Peyer's patch (tissue), 4 donors: ENCODE results near the gene CNTNAP2. TPM values are rescaled to one million over a fixed set of nuclear protein-coding genes. Genes with fewer than 3 reads are reported as not detected.

Experiments used
- DNase-seq, 3 donors: peaks; one replicate each; pipeline ENCODE4 v3.0.0-alpha.2; 2017 to 2019
- H3K27ac ChIP-seq, 4 donors: fragments of 200-600 bp; sonication (generic); one replicate each; pipeline ENCODE4 v1.5.1; 2016 to 2019
- H3K27me3 ChIP-seq, 2 donors: fragments of 200-600 bp; sonication (generic); one replicate each; pipeline ENCODE4 v1.5.1; 2019
- H3K36me3 ChIP-seq, 3 donors: fragments of 200-600 bp; sonication (generic); one replicate each; pipeline ENCODE4 v1.5.1; 2016 to 2019
- H3K4me1 ChIP-seq, 4 donors: fragments of 200-600 bp; sonication (generic); one replicate each; pipeline ENCODE4 v1.5.1; 2016 to 2019
- H3K4me3 ChIP-seq, 4 donors: fragments of 200-600 bp; sonication (generic); 1 replicate in 3 of 4; 2 replicates in 1 of 4; pipeline ENCODE4 v1.5.1; 2016 to 2019; ENCODE audit warnings: mild to moderate bottlenecking in 1 of 4
- H3K9me3 ChIP-seq, 4 donors: fragments of 200-600 bp; sonication (generic); one replicate each; pipeline ENCODE4 v1.5.1; 2016 to 2019; ENCODE audit warnings: mild to moderate bottlenecking in 1 of 4
- CTCF ChIP-seq, 6 experiments: fragments of 450-650 bp in 4 of 6; fragments of 200-600 bp in 2 of 6; sonication (generic) in 1 of 6; IDR thresholded peaks; one replicate each; pipeline ENCODE4 v1.5.1; 2017 to 2019; ENCODE audit warnings: antibody characterized with exemption in 6 of 6, mild to moderate bottlenecking in 3 of 6, moderate library complexity in 1 of 6
- POLR2A ChIP-seq, 2 donors: fragments of 450-650 bp; IDR thresholded peaks; one replicate each; pipeline ENCODE4 v1.5.1; 2017; ENCODE audit warnings: antibody characterized with exemption in 2 of 2, mild to moderate bottlenecking in 2 of 2, moderate library complexity in 2 of 2
- total RNA-seq, 4 donors: library from RNA; depleted of rRNA; stranded (reverse); fragments of >200 nt; gene quantifications; one replicate each; pipeline ENCODE4 v1.1.0, GENCODE V29; 2016

Gene CNTNAP2
- total RNA-seq, 4 donors from 2014 or later: 1.5 to 4.9 (median 3.6) TPM

GRCh38 chr7:146249272-146249671, 132.7 kb downstream of the CNTNAP2 start:
- no peak overlapping the region for H3K4me3 ChIP-seq
- DNase-seq: no peak
- TF ChIP-seq CTCF (IDR thresholded peaks at IDR 0.05) (no peak), POLR2A (IDR thresholded peaks at IDR 0.05) (no peak)
- no peaks in the 10 kb centered on the region for H3K4me1 ChIP-seq
- H3K27ac ChIP-seq: no peak overlapping the region
- no peaks in the 10 kb centered on the region for H3K27me3 ChIP-seq
- H3K9me3 ChIP-seq: peaks cover 0 to 2% (median 0%) of the 10 kb centered on the region in 4 donors
- no peaks in the 10 kb centered on the region for H3K36me3 ChIP-seq

GRCh38 chr7:146255609-146256008, 139.0 kb downstream of the CNTNAP2 start:
- H3K4me1 ChIP-seq: no peaks in the 10 kb centered on the region
- no peak overlapping the region for H3K27ac ChIP-seq
- peaks cover 0 to 2% (median 0%) of the 10 kb centered on the region in 4 donors for H3K9me3 ChIP-seq
- TF ChIP-seq POLR2A (IDR thresholded peaks at IDR 0.05) (no peak), CTCF (IDR thresholded peaks at IDR 0.05) (no peak)
- DNase-seq: no peak
- H3K27me3 ChIP-seq: no peaks in the 10 kb centered on the region
- no peaks in the 10 kb centered on the region for H3K36me3 ChIP-seq
- H3K4me3 ChIP-seq: no peak overlapping the region

- no peak overlapping the region for H3K27ac ChIP-seq
- no peak for DNase-seq
- TF ChIP-seq CTCF (IDR thresholded peaks at IDR 0.05) (no peak), POLR2A (IDR thresholded peaks at IDR 0.05) (no peak)
- no peaks in the 10 kb centered on the region for H3K9me3 ChIP-seq
- H3K4me3 ChIP-seq: no peak overlapping the region
- H3K27me3 ChIP-seq: no peaks in the 10 kb centered on the region
- H3K4me1 ChIP-seq: no peaks in the 10 kb centered on the region
- H3K36me3 ChIP-seq: no peaks in the 10 kb centered on the region
These were observed 145.9 kb downstream of the CNTNAP2 start for GRCh38 chr7:146262527-146262926.

GRCh38 chr7:146276888-146277287, 160.3 kb downstream of the CNTNAP2 start:
- H3K4me1 ChIP-seq: no peaks in the 10 kb centered on the region
- H3K36me3 ChIP-seq: no peaks in the 10 kb centered on the region
- TF ChIP-seq POLR2A (IDR thresholded peaks at IDR 0.05) (no peak), CTCF (IDR thresholded peaks at IDR 0.05) (no peak)
- peaks cover 0 to 3% (median 0%) of the 10 kb centered on the region in 4 donors for H3K9me3 ChIP-seq
- no peak overlapping the region for H3K4me3 ChIP-seq
- no peak overlapping the region for H3K27ac ChIP-seq
- no peaks in the 10 kb centered on the region for H3K27me3 ChIP-seq
- no peak for DNase-seq

GRCh38 chr7:146285418-146285817, 168.8 kb downstream of the CNTNAP2 start:
- no peaks in the 10 kb centered on the region for H3K27me3 ChIP-seq
- no peaks in the 10 kb centered on the region for H3K4me1 ChIP-seq
- no peaks in the 10 kb centered on the region for H3K36me3 ChIP-seq
- no peak for TF ChIP-seq CTCF (IDR thresholded peaks at IDR 0.05)
- no peak for TF ChIP-seq POLR2A (IDR thresholded peaks at IDR 0.05)
- no peak overlapping the region for H3K27ac ChIP-seq
- H3K4me3 ChIP-seq: no peak overlapping the region
- H3K9me3 ChIP-seq: no peaks in the 10 kb centered on the region
- no peak for DNase-seq

- no peak for TF ChIP-seq POLR2A (IDR thresholded peaks at IDR 0.05)
- no peak for TF ChIP-seq CTCF (IDR thresholded peaks at IDR 0.05)
- H3K4me1 ChIP-seq: no peaks in the 10 kb centered on the region
- DNase-seq: no peak
- H3K27ac ChIP-seq: no peak overlapping the region
- no peak overlapping the region for H3K4me3 ChIP-seq
- no peaks in the 10 kb centered on the region for H3K9me3 ChIP-seq
- H3K36me3 ChIP-seq: no peaks in the 10 kb centered on the region
- no peaks in the 10 kb centered on the region for H3K27me3 ChIP-seq
These were observed 174.1 kb downstream of the CNTNAP2 start for GRCh38 chr7:146290746-146291145.
